DND-41 (cell line): ENCODE data around the gene IL1B.

ENCODE experiments used
- ATAC-seq: fragments of 200-7000 bp; cut with Tn5 transposase; 3 replicates; pipeline ENCODE4 v1.9.1; 2021; ENCODE audit warnings: low read depth; ENCODE audit not compliant: insufficient read depth
- DNase-seq: peaks from one replicate; pipeline ENCODE4 v3.0.0-alpha.2; 2020
- H2AFZ ChIP-seq: 2 replicates; pipeline ENCODE4 v1.6.0; 2012; ENCODE audit warnings: low read depth, low read length
- H3K27ac ChIP-seq: 2 replicates; pipeline ENCODE4 v1.5.1; 2012; ENCODE audit warnings: low read length, inconsistent platforms
- H3K27me3 ChIP-seq: fragments of 200-600 bp; sonication (generic); 2 replicates; pipeline ENCODE4 v1.6.0; 2012; ENCODE audit warnings: low read length, mild to moderate bottlenecking, inconsistent platforms; ENCODE audit not compliant: insufficient read depth, poor library complexity
- H3K36me3 ChIP-seq: 2 replicates; pipeline ENCODE4 v1.5.1; 2012; ENCODE audit warnings: low read length, inconsistent platforms; ENCODE audit not compliant: insufficient read depth
- H3K4me1 ChIP-seq: 2 replicates; pipeline ENCODE4 v1.5.1; 2012; ENCODE audit warnings: mild to moderate bottlenecking, low read length; ENCODE audit not compliant: insufficient read depth
- H3K4me2 ChIP-seq: 2 replicates; pipeline ENCODE4 v1.6.0; 2012; ENCODE audit warnings: mild to moderate bottlenecking, moderate library complexity, low read length, inconsistent platforms; ENCODE audit not compliant: insufficient read depth
- H3K4me3 ChIP-seq, 2 experiments: fragments of 200-600 bp in 1 of 2; shearing (Covaris generic) in 1 of 2; 2 replicates each; pipeline ENCODE4 v1.5.1; 2012 to 2016; ENCODE audit warnings: inconsistent platforms in 2 of 2, low read length in 2 of 2, mild to moderate bottlenecking in 2 of 2, low read depth in 1 of 2, moderate library complexity in 1 of 2
- H3K79me2 ChIP-seq: 2 replicates; pipeline ENCODE4 v1.6.0; 2012; ENCODE audit warnings: low read length, inconsistent platforms; ENCODE audit not compliant: insufficient read depth
- H3K9ac ChIP-seq: 2 replicates; pipeline ENCODE4 v1.6.0; 2012; ENCODE audit warnings: low read depth, mild to moderate bottlenecking, inconsistent platforms, low read length, moderate library complexity
- H3K9me3 ChIP-seq: 2 replicates; pipeline ENCODE4 v1.5.1; 2012; ENCODE audit warnings: low read length, moderate library complexity, mild to moderate bottlenecking, inconsistent platforms; ENCODE audit not compliant: insufficient read depth, severe bottlenecking
- H4K20me1 ChIP-seq: 2 replicates; pipeline ENCODE4 v1.6.0; 2012; ENCODE audit warnings: low read length; ENCODE audit not compliant: insufficient read depth
- EZH2 ChIP-seq: IDR thresholded peaks from 3 replicates; pipeline ENCODE4 v1.6.1; 2012; ENCODE audit warnings: borderline replicate concordance, low read depth, mild to moderate bottlenecking, moderate library complexity, low read length, inconsistent platforms; ENCODE audit not compliant: severe bottlenecking
- TF ChIP-seq, protein P1 (sequence below): IDR thresholded peaks from 2 replicates; pipeline ENCODE4 v1.5.1; 2012; ENCODE audit warnings: borderline replicate concordance, low read length, moderate library complexity, mild to moderate bottlenecking; ENCODE audit not compliant: poor library complexity, severe bottlenecking; ENCODE audit errors: extremely low read depth

The IL1B gene

GRCh38 chr2:112789186-112789585, 47.4 kb downstream of the IL1B start:
- H3K27me3 ChIP-seq = peaks cover 5% of the 10 kb centered on the region
- no peaks in the 10 kb centered on the region for H3K36me3 ChIP-seq
- no peak overlapping the region for H3K27ac ChIP-seq
- no peaks in the 10 kb centered on the region for H4K20me1 ChIP-seq
- H3K79me2 ChIP-seq = no peaks in the 10 kb centered on the region
- H3K4me3 ChIP-seq = no peak overlapping the region
- H3K4me1 ChIP-seq = peaks cover 2% of the 10 kb centered on the region; the same call in 1 of the 2 replicates
- no peak overlapping the region for H3K4me2 ChIP-seq
- no peak for DNase-seq
- no peak overlapping the region for H3K9ac ChIP-seq
- no peak overlapping the region for H2AFZ ChIP-seq
- no peak for ATAC-seq
- no peaks in the 10 kb centered on the region for H3K9me3 ChIP-seq
- TF ChIP-seq, protein P1, sequence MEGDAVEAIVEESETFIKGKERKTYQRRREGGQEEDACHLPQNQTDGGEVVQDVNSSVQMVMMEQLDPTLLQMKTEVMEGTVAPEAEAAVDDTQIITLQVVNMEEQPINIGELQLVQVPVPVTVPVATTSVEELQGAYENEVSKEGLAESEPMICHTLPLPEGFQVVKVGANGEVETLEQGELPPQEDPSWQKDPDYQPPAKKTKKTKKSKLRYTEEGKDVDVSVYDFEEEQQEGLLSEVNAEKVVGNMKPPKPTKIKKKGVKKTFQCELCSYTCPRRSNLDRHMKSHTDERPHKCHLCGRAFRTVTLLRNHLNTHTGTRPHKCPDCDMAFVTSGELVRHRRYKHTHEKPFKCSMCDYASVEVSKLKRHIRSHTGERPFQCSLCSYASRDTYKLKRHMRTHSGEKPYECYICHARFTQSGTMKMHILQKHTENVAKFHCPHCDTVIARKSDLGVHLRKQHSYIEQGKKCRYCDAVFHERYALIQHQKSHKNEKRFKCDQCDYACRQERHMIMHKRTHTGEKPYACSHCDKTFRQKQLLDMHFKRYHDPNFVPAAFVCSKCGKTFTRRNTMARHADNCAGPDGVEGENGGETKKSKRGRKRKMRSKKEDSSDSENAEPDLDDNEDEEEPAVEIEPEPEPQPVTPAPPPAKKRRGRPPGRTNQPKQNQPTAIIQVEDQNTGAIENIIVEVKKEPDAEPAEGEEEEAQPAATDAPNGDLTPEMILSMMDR = no peak
- TF ChIP-seq EZH2 = no peak

DNA sequence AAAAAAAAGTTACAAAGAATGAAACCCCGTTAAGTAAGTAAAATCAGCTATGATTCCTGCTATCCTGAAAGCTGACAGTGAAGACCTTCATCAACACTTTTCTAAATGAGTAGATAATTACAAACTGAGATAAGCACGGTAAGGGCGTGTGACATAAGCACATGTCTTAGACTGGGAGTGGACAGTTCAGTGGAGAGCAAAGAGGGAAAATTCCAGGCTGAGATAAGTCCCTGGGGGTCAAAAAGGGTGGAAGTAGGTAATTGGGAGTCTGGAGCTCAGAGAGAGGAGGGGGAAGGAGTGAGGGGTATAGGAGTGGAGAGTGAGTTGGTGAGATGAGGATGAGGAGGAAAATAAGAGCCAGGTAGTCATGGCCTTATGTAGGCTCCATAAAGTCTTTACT, 47.9 kb downstream of the IL1B start:
- no peak for DNase-seq
- no peak overlapping the region for H2AFZ ChIP-seq
- no peaks in the 10 kb centered on the region for H3K4me1 ChIP-seq

DNA sequence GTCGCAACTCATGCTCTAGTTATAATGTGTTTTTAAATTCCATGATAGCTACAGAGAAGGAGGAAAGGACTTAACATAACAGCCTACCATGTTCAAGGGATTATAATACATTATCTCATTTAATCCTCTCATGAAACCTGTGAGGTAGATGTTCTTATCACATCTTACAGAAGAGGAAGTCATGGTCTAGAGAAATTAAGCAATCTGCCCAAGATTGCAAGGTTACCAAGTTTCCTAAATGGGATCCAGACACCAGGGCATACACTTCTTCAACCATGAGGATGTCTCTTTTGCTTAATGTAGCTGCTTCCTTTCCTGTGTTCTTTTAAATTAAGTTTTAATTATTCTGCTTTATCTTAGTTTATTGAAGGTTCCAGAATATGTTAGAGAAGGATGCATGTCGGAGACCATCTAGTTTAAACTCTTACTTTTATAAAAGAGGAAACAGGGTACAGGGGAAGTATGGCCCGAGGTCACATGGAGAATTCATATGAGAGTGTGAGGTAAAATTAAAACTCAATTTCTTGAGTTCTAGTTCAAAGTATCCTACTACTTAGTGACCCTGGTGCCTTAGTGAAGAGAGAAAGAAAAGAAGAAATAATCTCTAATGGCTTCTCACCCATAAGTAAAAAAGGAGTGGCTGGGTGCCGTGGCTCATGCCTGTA, 48.7 kb downstream of the IL1B start:
- Histone ChIP-seq H2AFZ (no peak overlapping the region), H3K27me3 (peaks cover 11% of the 10 kb centered on the region), H3K9me3 (no peaks in the 10 kb centered on the region), H3K27ac (no peak overlapping the region), H3K79me2 (no peaks in the 10 kb centered on the region), H3K9ac (no peak overlapping the region), H3K4me2 (no peak overlapping the region), H3K36me3 (no peaks in the 10 kb centered on the region), H3K4me3 (no peak overlapping the region), H4K20me1 (no peaks in the 10 kb centered on the region), H3K4me1 (no peaks in the 10 kb centered on the region)
- DNase-seq (no peak), ATAC-seq (no peak)
- TF ChIP-seq, protein P1 = no peak
- no peak for TF ChIP-seq EZH2

More for the DNA sequence above, 47.9 kb downstream of the IL1B start:
- TF ChIP-seq EZH2 = no peak
- TF ChIP-seq, protein P1 = no peak
- Histone ChIP-seq H3K9me3 (no peaks in the 10 kb centered on the region), H3K4me3 (no peak overlapping the region), H3K79me2 (no peaks in the 10 kb centered on the region), H3K9ac (no peak overlapping the region), H3K36me3 (no peaks in the 10 kb centered on the region), H4K20me1 (no peaks in the 10 kb centered on the region), H3K27ac (no peak overlapping the region), H3K27me3 (peaks cover 6% of the 10 kb centered on the region), H3K4me2 (no peak overlapping the region)
- no peak for ATAC-seq
